ENCODE measurements around the gene SLC39A11.
"Not testable (repeated sequence)": the region's sequence is repeated elsewhere in the genome, so short reads cannot be mapped to it uniquely, and the experiment has no call there.

Gene SLC39A11

DNA sequence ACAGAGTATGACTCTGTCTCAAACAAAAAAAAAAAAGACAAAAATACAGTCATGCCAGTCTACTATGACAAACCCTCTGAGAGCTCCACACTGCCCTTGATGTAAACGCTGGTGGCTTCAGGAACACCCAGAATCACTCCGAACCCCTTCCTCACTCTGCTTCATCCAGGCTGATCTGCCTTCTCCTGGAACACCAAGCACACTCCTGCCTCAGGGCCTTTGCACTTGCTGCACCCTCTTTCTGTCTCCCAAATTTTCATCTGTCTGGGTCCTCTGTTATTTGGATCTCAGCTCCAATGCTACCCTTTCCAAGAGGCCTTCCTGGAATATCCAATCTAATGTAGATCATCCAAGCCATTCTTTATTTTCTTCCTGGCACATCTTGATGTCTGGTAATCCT lies 7.9 kb upstream of the SLC39A11 start:
- TF ChIP-seq JUND (IDR thresholded peaks at IDR 0.05; ENCODE audit: low read depth) = no peak
- in situ Hi-C loops (cut with HindIII; ENCODE audit: low pct_unique_long_range_greater_than_20kb, low sequenced_read_pairs) = no loop called here

DNA sequence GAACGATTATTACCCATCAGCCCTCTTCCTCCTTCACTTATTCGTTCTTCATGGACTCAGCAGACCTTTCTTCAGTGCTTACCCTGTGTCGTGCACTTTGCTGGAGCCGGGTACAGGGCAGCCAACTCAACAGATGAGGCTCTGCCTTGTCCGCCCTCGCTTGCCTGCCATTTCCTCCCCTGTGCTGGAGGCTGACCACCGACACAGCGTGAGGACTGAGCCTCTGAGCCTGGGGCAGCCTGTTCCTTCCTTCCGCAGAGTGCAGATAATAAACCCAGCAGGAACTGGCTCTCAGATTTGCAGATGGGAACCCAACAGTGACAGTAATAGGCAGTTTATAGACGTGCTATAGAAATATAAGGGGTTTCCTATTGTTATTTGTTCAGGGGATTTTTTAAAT lies 7.0 kb upstream of the SLC39A11 start:
- in situ Hi-C loops (cut with HindIII; ENCODE audit: low pct_unique_long_range_greater_than_20kb, low sequenced_read_pairs) = no loop called here
- no peak for TF ChIP-seq JUND (IDR thresholded peaks at IDR 0.05; ENCODE audit: low read depth)
- no peak for DNase-seq (ENCODE audit: low read depth in 1 of 2, low spot score in 1 of 2)

More for the DNA sequence above, 7.9 kb upstream of the SLC39A11 start:
- no peak for DNase-seq (ENCODE audit: low read depth in 1 of 2, low spot score in 1 of 2)

DNA sequence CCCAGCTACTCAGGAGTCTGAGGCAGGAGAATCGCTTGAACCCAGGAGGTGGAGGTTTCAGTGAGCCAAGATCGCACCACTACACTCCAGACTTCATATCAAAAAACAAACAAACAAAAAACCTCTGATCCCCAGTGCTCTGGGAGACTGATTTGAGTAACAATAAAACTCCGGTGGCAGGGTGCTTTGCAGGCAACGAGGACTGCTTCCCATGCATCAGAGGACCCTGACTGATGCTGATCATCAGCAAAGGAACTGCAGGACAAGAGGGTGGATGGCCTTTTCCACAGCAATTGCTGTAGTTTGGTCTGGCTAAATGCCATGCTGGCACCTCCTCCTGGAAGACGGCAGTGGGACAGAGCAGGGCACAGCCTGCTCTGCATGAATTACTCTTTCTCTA lies 6.4 kb upstream of the SLC39A11 start:
- in situ Hi-C loops (cut with HindIII; ENCODE audit: low pct_unique_long_range_greater_than_20kb, low sequenced_read_pairs) = no loop called here
- no peak for TF ChIP-seq JUND (IDR thresholded peaks at IDR 0.05; ENCODE audit: low read depth)
- no peak for DNase-seq (ENCODE audit: low read depth in 1 of 2, low spot score in 1 of 2)

DNA sequence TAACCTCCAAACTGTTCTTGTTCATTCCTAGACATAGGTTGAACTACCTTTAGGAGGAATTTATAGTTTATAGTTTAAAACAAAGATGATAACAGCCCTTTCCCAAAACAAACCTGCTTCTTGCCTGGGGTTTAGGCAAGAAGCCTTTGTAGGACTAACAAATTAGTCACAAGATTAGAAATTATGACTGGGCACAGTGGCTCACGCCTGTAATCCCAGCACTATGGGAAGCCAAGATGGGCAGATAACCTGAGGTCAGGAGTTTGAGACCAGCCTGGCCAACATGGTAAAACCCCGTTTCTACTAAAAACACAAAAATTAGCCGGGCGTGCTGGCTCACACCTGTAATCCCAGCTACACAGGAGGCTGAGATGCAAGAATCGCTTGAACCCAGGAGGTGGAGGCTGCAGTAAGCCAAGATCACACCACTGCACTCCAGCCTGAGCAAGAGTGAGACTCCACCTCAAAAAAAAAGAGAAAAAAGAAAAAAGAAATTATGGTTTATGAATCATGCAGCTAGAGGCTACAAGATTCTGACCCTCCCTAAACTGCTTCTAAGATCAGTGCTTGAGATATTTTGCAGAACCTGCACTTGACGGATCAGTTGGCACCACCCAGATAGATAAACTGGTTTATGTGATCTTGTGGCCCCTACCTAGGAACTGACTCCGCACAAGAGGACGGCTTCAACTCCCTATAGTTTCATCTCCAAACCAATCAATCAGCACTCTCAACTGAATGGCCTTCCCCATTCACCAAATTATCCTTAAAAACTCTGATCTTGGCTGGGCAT lies 5.7 kb upstream of the SLC39A11 start:
- in situ Hi-C loops (cut with HindIII; ENCODE audit: low pct_unique_long_range_greater_than_20kb, low sequenced_read_pairs); DNase-seq (ENCODE audit: low read depth in 1 of 2, low spot score in 1 of 2): not testable (repeated sequence)

DNA sequence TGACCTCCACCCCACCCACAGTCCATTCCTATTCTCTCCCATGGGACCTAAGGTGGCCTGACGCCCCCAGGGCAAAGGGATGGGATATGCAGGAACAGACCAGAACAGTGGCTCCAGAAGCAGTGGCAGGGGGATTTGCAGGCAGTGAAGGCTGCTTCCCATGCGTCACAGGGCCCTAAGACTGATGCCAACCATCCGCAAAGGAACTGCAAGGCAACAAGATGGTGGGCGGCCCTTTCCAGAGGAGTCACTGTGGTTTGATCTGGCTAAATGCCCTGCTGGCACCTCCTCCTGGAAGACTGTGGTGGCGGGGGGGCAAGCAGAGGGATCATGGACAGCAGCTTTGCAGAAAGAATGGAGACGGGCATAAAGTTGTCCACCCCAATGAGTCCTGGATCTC lies 4.4 kb upstream of the SLC39A11 start:
- in situ Hi-C loops (cut with HindIII; ENCODE audit: low pct_unique_long_range_greater_than_20kb, low sequenced_read_pairs) = no loop called here
- no peak for TF ChIP-seq JUND (IDR thresholded peaks at IDR 0.05; ENCODE audit: low read depth)
- DNase-seq (ENCODE audit: low read depth in 1 of 2, low spot score in 1 of 2) = no peak

DNA sequence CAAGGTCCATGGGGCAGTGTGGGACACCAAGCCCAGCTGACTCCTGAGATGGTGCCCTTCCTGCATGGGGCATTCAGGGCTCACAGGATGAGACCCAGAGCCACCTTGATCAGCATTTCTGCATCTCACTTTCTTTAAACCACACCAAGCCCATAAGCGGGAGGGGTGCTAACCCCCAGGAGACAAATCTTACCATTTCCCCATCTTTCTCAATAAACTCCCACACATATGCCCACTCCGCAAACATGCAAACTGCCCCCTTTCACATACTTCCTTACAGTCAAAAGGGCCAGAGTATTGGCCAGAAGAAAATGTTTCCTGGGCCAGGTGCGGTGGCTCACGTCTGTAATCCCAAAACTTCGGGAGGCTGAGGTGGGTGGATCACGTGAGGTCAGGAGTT lies 3.7 kb upstream of the SLC39A11 start:
- DNase-seq (ENCODE audit: low read depth in 1 of 2, low spot score in 1 of 2) = no peak
- no peak for TF ChIP-seq JUND (IDR thresholded peaks at IDR 0.05; ENCODE audit: low read depth)
- in situ Hi-C loops (cut with HindIII; ENCODE audit: low pct_unique_long_range_greater_than_20kb, low sequenced_read_pairs) = no loop called here

DNA sequence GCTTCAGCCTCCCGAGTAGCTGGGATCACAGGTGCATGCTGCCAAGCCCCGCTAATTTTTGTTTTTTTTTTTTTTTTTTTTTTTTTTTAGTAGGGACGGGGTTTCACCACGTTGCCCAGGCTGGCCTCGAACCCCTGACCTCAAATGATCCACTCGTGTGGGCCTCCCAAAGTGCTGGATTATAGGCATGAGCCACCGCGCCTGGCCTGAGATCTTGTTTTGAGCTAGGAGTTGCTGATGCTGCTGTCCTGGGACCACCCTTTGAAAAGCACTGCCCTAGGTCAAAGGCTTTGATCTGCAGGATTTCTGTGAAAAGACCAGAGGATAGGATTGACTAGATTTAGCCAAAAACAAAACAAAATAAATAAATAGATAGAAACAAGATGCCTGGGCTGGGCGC lies 798 bp upstream of the SLC39A11 start:
- no peak for TF ChIP-seq JUND (IDR thresholded peaks at IDR 0.05; ENCODE audit: low read depth)
- in situ Hi-C loops (cut with HindIII; ENCODE audit: low pct_unique_long_range_greater_than_20kb, low sequenced_read_pairs) = no loop called here
- DNase-seq (ENCODE audit: low read depth in 1 of 2, low spot score in 1 of 2) = no peak

DNA sequence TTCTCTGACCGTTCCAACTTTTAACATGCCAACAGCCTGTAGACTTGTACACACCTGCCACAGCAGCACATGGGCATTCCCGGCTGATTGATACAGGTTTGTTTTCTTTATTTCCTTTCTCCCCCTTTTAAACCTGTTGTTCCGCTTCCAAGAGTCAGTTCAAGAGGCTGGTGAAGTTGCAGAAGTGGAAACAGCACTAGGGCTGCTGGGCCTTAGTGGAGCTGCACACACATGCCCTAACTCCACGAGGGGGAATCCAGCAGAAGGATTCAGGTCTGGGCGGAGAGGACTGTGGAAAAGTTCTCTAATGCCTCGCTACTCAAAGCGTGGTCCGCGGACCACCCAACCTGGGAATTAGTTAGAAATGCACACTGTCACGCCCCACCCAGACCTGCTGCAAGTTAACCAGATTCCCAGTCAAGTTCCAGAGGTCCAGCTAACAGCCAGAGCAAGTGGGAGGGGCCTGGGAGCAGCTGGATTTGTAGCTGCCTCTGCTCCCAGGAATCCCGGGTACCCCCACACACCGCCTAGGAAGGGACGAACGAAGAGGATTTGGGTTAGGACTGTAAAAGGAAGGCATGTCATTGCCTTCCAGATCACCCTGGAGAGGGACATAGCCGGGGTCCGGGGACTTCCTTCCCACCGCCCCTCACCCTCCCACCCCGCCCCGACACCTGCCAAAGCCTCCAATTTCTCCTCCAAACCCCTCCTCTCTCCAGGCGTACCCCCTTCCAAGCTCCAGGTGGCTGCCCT lies 542 bp downstream of the SLC39A11 start:
- peak; percentile 51 to 55 for DNase-seq (ENCODE audit: low read depth in 1 of 2, low spot score in 1 of 2)
- in situ Hi-C loops (cut with HindIII; ENCODE audit: low pct_unique_long_range_greater_than_20kb, low sequenced_read_pairs) = no loop called here
- TF ChIP-seq JUND (IDR thresholded peaks at IDR 0.05; ENCODE audit: low read depth) = no peak

DNA sequence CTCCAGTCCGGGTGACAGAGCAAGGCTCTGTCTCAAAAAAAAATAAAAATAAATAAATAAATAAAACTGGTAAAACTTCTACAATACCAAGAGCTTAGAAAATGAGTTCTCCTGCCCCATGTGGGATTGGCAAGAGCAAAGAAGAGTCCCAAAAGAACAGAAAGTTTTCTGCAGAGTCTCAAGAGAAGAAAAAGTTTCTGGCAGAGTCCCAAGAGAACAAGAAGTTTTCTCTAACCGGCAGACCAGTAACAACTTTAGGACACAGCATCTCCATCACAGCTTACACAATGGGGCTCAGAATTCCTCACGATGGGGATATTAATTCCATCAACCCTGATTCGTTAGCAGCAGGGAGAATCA lies 1.1 kb downstream of the SLC39A11 start:
- no peak for TF ChIP-seq JUND (IDR thresholded peaks at IDR 0.05; ENCODE audit: low read depth)
- DNase-seq (ENCODE audit: low read depth in 1 of 2, low spot score in 1 of 2) = no peak
- in situ Hi-C loops (cut with HindIII; ENCODE audit: low pct_unique_long_range_greater_than_20kb, low sequenced_read_pairs) = no loop called here

DNA sequence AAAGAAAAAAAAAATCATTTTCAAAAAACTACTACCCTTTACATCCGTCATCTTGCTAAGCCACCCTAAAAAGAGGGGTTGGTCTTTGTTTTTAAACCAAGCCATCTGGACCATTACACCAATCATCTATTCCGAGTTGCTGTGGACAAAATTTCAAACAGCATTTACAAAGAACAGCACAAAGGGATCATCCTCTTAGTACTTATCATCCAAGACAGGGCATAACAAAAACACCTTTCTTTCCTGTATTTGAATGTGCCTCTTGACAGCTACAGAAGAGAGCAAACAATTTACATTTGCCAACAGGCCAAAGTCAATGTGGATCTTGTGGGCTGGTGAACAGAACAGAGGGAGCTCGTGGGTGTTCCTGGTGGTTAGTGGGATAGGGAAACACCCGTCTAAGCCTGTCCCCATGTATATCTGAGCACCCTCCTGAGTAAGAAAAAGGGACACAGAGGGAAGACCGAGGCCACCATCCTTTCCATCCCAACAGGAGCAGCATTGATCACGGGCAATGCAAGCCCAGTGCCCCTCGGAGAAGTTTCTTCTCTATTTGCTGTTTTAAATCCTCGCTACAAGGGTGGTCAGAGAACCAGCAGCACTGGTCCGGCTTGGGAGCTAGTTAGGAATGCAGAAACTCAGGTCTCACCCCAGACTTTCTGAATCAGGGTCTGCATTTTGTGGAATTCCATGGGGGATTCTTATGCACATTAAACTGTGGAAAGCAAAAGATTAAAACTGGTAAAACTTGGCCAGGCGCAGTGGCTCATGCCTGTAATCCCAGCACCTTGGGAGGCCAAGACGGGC lies 1.9 kb downstream of the SLC39A11 start:
- DNase-seq (ENCODE audit: low read depth in 1 of 2, low spot score in 1 of 2) = no peak
- TF ChIP-seq JUND (IDR thresholded peaks at IDR 0.05; ENCODE audit: low read depth) = no peak
- in situ Hi-C loops (cut with HindIII; ENCODE audit: low pct_unique_long_range_greater_than_20kb, low sequenced_read_pairs) = no loop called here

DNA sequence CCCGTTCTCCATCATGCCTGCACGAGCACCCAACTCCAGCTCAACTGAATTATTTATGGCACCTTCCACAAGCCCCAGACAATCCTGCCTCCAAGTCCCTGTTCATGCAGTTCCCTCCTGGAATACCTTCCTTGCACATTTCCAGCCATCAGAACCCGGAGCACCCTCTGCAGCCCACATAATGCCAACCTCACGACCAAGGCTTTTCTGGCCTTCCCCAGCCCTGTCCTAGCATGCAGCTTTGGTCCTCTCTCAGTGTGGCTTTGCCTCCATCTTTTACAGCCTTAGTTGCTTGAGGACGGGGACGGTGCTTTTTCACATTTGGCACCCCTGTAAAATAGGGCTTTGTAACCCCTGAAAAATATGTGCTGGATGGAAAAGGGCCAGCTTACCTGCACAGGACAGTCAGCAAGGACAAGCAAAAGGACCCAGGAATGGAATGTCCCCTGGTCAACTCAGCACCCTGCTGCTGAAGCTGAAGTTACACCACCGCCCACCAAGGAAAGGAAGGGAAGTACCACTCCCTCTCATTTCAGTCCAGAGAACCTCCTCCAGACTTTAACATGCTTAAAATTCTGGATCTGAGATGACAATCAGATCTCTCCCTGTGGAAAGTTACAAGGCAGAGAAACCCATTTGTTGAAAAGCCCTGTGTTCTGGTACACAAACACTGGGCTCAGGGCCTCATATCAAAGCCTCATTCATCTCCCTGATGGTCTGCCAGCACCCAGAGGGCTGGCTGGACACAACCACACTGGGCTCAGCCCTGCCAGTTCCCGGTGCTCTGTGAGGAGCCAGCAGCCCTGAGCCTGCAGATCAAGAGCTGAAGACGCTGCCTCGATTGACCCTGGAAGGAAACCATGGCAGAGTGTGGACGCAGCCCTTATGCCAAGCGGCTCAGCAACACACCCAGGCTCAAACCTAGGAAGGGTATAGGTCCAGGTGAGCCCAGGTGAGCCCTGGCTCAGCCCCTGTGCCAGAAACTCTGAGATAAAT lies 2.9 kb downstream of the SLC39A11 start:
- TF ChIP-seq JUND (IDR thresholded peaks at IDR 0.05; ENCODE audit: low read depth) = no peak
- DNase-seq (ENCODE audit: low read depth in 1 of 2, low spot score in 1 of 2) = no peak
- in situ Hi-C loops (cut with HindIII; ENCODE audit: low pct_unique_long_range_greater_than_20kb, low sequenced_read_pairs) = no loop called here

DNA sequence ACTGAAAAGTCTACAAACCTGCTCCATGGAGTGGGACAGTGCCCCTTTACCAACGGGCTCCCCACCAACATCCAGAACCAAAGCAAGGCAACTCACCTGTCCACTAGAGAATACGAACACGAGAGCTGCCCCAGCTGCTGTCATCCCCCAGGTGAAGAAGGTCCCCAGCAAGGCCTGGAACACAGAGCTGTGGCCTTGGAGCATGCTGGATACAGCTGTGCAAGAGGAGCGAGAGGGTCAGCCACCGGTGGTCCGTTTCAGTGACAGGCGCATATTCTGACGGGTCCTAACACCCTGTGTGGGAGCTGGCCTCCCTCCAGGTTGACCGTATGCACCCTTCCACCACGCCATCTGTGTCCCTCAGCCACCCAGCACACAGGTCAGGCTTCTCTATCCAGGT lies 3.9 kb downstream of the SLC39A11 start:
- no peak for DNase-seq (ENCODE audit: low read depth in 1 of 2, low spot score in 1 of 2)
- no peak for TF ChIP-seq JUND (IDR thresholded peaks at IDR 0.05; ENCODE audit: low read depth)
- in situ Hi-C loops (cut with HindIII; ENCODE audit: low pct_unique_long_range_greater_than_20kb, low sequenced_read_pairs) = no loop called here

All from T47D (cell line).